Mammary epithelial cell (primary cell): Measurements from ENCODE around the gene NAT8L.

ENCODE experiments used
- EZH2 ChIP-seq: IDR thresholded peaks from 2 replicates; pipeline ENCODE4 v1.6.1; 2012; ENCODE audit warnings: low read length, inconsistent platforms, borderline replicate concordance
- TF ChIP-seq, protein P1 (sequence below), 2 donors: IDR thresholded peaks in 1 of 2; conservative IDR thresholded peaks in 1 of 2; 2 replicates each; pipeline ENCODE4 v1.5.1; 2011 to 2012; ENCODE audit warnings: inconsistent platforms in 2 of 2, low read length in 2 of 2, mild to moderate bottlenecking in 2 of 2, control low read depth in 1 of 2, low read depth in 1 of 2; ENCODE audit not compliant: insufficient read depth in 1 of 2; ENCODE audit errors: extremely low read depth in 1 of 2

DNA sequence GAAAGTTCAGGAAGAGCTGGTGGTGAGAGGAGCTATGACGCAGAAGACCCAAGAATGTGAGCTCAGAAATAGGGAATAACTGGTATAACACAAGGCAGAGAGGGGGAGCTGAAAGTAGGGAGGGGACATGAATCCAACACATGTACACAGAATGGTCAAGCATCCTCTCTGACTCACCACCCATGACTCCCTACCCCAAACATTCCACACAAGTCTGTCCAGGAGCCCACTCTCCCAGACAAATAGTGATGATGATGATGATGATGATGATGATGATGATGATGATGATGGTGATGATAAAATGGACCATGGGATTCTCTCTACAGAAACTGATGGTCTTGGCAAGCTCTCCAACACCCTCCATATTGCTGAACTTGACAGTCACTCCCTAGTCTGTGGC, 46.4 kb downstream of the NAT8L start:
- no peak for TF ChIP-seq EZH2
- TF ChIP-seq, protein P1, sequence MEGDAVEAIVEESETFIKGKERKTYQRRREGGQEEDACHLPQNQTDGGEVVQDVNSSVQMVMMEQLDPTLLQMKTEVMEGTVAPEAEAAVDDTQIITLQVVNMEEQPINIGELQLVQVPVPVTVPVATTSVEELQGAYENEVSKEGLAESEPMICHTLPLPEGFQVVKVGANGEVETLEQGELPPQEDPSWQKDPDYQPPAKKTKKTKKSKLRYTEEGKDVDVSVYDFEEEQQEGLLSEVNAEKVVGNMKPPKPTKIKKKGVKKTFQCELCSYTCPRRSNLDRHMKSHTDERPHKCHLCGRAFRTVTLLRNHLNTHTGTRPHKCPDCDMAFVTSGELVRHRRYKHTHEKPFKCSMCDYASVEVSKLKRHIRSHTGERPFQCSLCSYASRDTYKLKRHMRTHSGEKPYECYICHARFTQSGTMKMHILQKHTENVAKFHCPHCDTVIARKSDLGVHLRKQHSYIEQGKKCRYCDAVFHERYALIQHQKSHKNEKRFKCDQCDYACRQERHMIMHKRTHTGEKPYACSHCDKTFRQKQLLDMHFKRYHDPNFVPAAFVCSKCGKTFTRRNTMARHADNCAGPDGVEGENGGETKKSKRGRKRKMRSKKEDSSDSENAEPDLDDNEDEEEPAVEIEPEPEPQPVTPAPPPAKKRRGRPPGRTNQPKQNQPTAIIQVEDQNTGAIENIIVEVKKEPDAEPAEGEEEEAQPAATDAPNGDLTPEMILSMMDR (conservative IDR thresholded peaks at IDR 0.05 in 1 of 2, IDR thresholded peaks at IDR 0.05 in 1 of 2; ENCODE audit: extremely low read depth in 1 of 2, insufficient read depth in 1 of 2, low read depth in 1 of 2, low read length in 2 of 2): no peak
